ENCODE measurements around the gene WASF2. TPM values are rescaled to one million over a fixed set of nuclear protein-coding genes. Genes with fewer than 3 reads are reported as not detected.

WASF2 gene
- total RNA-seq, 2 experiments from 2014 or later = 139 to 148 TPM

- DNase-seq (no peak), ATAC-seq (ENCODE audit: low read depth) (peak; percentile 79)
- H3K9me3 Mint-ChIP-seq = no peaks in the 10 kb centered on the region
- peak overlapping the region; percentile 66 for H3K4me3 Mint-ChIP-seq
- no peaks in the 10 kb centered on the region for H3K27me3 Mint-ChIP-seq
- POLR2A ChIA-PET = interaction anchor here (0.7 to 1.5 kb wide), 4 partner anchors 59 to 276 kb away, joined by 3 to 6 read pairs (median 4); partner anchors contain the start of genes SLC9A1 and WASF2
- peaks cover 19% of the 10 kb centered on the region for H3K36me3 Mint-ChIP-seq
- H3K27ac Mint-ChIP-seq = peak overlapping the region; percentile 77
- peaks cover 44% of the 10 kb centered on the region for H3K4me1 Mint-ChIP-seq
Observed at GRCh38 chr1:27430903-27431600, 58.9 kb downstream of the WASF2 start.

DNA sequence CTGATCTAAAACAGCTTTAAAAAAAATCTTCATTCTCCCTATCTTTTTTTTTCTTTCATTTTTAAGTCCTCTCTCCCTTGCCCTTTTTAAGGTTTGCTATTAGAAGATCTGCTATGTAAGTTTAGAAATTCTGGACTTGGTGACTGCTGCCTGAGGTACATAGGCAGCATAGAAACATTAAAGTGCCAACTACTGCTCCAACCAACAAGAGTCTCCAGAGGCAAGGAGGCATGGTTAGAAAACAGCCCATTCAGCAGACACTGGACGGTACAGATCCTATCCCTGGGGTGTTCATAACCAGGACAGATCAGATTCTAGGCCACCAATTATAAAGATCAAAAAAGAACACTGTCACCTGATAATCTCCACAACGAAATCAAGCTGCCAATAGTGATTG is 60.9 kb downstream of the WASF2 start:
- DNase-seq = no peak
- POLR2A ChIA-PET = interaction anchor here (0.6 to 2.1 kb wide), 7 partner anchors 10 to 1075 kb away, joined by 3 to 8 read pairs (median 4); partner anchors contain the start of genes IFI6 and WASF2

DNA sequence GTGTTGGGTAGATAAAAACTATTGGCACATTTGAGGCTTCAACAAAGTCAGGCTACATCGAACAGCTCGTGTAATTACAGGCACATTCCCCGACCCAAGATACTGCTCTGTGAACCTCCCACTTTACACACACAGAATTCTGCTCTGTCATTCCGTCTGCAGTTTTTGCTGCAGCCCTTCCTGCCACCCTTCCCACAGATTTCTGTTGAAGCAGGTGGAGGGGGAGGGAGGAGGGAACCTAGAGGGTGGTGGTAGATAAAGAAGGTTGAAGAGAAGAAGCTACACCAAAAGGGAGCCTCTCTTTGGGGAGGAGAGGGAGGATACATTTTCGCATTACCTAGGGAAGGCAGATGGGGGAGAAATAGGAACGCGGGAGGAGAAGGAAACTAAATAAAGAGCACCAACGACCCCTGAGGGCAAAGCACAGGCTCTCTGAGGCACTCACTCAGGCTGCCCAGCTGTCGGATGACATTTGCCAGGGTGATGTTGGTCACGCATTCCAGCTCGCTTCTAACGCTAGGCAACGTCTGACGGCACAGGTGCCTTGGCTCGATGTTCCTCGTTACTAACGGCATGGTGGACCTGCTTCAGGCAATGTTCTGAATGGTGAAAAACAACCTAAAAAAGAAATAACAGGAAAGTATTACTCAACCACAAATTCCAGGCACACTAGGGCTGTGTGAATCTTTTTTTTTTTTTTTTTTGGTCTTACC is 61.5 kb downstream of the WASF2 start:
- H3K4me1 Mint-ChIP-seq = peaks cover 40% of the 10 kb centered on the region
- no peaks in the 10 kb centered on the region for H3K27me3 Mint-ChIP-seq
- POLR2A ChIA-PET = interaction anchor here (0.6 to 2.1 kb wide), 7 partner anchors 10 to 1075 kb away, joined by 3 to 8 read pairs (median 4); partner anchors contain the start of genes IFI6 and WASF2
- peak overlapping the region; percentile 62 for H3K27ac Mint-ChIP-seq
- H3K4me3 Mint-ChIP-seq = peak overlapping the region; percentile 80
- ATAC-seq (ENCODE audit: low read depth) (no peak), DNase-seq (no peak)
- H3K9me3 Mint-ChIP-seq = no peaks in the 10 kb centered on the region
- peaks cover 20% of the 10 kb centered on the region for H3K36me3 Mint-ChIP-seq

More for the DNA sequence above, 60.9 kb downstream of the WASF2 start:
- Mint-ChIP-seq H3K9me3 (no peaks in the 10 kb centered on the region), H3K27me3 (no peaks in the 10 kb centered on the region), H3K4me3 (peak overlapping the region; percentile 80), H3K27ac (peak overlapping the region; percentile 62), H3K36me3 (peaks cover 23% of the 10 kb centered on the region), H3K4me1 (peaks cover 39% of the 10 kb centered on the region)
- ATAC-seq (ENCODE audit: low read depth) = no peak

GRCh38 chr1:27427816-27428315 is 62.1 kb downstream of the WASF2 start:
- no peak for ATAC-seq (ENCODE audit: low read depth)
- Mint-ChIP-seq H3K36me3 (peaks cover 18% of the 10 kb centered on the region), H3K27ac (peak overlapping the region; percentile 62), H3K27me3 (no peaks in the 10 kb centered on the region), H3K4me3 (peak overlapping the region; percentile 80), H3K9me3 (no peaks in the 10 kb centered on the region), H3K4me1 (peaks cover 38% of the 10 kb centered on the region)
- POLR2A ChIA-PET = interaction anchor here (0.6 to 2.1 kb wide), 3 partner anchors 96 to 1096 kb away, joined by 5 to 8 read pairs (median 5); no protein-coding TSS in a partner anchor
- DNase-seq = no peak

DNA sequence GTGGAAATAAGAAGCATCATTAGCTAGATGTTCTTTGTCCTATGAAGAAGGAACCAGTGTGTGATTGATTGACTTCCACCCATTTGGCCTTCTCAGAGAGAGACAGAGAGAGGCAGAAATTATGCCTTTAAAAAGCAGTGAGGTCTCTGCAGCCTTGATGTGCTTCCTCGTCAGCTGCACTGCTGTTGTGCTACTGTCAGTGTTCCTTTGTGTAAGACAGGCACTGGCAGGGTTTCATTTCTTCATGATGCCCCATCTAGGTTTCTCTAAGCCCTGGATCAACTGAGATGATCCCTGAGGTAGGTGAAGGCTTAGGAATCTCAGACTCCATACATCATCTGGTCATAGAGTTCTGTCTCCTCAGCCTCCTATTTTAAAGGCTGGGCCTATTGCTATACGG is 62.6 kb downstream of the WASF2 start:
- POLR2A ChIA-PET = interaction anchor here (0.6 to 2.1 kb wide), 3 partner anchors 97 to 1095 kb away, joined by 5 to 8 read pairs (median 5); no protein-coding TSS in a partner anchor
- no peak overlapping the region for H3K27ac Mint-ChIP-seq
- ATAC-seq (ENCODE audit: low read depth) (no peak), DNase-seq (no peak)
- peaks cover 18% of the 10 kb centered on the region for H3K36me3 Mint-ChIP-seq
- no peaks in the 10 kb centered on the region for H3K9me3 Mint-ChIP-seq
- H3K4me1 Mint-ChIP-seq = peaks cover 42% of the 10 kb centered on the region
- no peak overlapping the region for H3K4me3 Mint-ChIP-seq
- H3K27me3 Mint-ChIP-seq = no peaks in the 10 kb centered on the region

GRCh38 chr1:27423709-27424108 is 66.3 kb downstream of the WASF2 start:
- H3K4me3 Mint-ChIP-seq = no peak overlapping the region
- no peaks in the 10 kb centered on the region for H3K27me3 Mint-ChIP-seq
- H3K9me3 Mint-ChIP-seq = no peaks in the 10 kb centered on the region
- peaks cover 28% of the 10 kb centered on the region for H3K4me1 Mint-ChIP-seq
- peaks cover 20% of the 10 kb centered on the region for H3K36me3 Mint-ChIP-seq
- ATAC-seq (ENCODE audit: low read depth) = no peak
- POLR2A ChIA-PET = interaction anchor here (0.7 kb wide), 1 partner anchor 287 kb away, joined by 3 read pairs; no protein-coding TSS in a partner anchor
- H3K27ac Mint-ChIP-seq = no peak overlapping the region
- DNase-seq = no peak

- no peaks in the 10 kb centered on the region for H3K9me3 Mint-ChIP-seq
- H3K27me3 Mint-ChIP-seq = no peaks in the 10 kb centered on the region
- peaks cover 24% of the 10 kb centered on the region for H3K4me1 Mint-ChIP-seq
- peaks cover 32% of the 10 kb centered on the region for H3K36me3 Mint-ChIP-seq
- peak; percentile 40 for ATAC-seq (ENCODE audit: low read depth)
- peak overlapping the region; percentile 54 for H3K27ac Mint-ChIP-seq
- H3K4me3 Mint-ChIP-seq = peak overlapping the region; percentile 8
- POLR2A ChIA-PET = interaction anchor here (0.6 to 1.7 kb wide), 2 partner anchors 11 to 92 kb away, joined by 3 read pairs; no protein-coding TSS in a partner anchor
- no peak for DNase-seq
Observed at GRCh38 chr1:27418326-27419185, 71.4 kb downstream of the WASF2 start.

DNA sequence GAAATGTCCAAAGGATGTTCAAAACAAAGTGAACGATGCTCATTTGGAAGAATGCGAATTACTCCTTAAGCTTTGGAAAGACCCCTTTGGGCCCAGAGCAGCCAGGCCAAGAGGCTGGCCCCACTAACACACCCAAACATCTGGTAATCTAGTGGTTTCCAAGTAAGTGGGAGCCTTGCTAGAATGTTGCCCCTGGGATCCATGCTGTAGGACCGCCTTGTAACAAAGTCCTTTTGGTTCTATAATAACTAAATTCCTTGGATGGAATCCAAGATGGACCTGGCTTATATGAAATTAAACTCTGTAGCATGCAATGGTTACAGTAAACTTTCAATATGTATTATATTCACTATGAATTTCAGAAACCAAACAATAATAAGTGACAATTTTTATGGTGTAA is 72.3 kb downstream of the WASF2 start:
- no peaks in the 10 kb centered on the region for H3K9me3 Mint-ChIP-seq
- peaks cover 22% of the 10 kb centered on the region for H3K4me1 Mint-ChIP-seq
- H3K4me3 Mint-ChIP-seq = no peak overlapping the region
- no peaks in the 10 kb centered on the region for H3K27me3 Mint-ChIP-seq
- POLR2A ChIA-PET = interaction anchor here (1.7 kb wide), 1 partner anchor 12 kb away, joined by 3 read pairs; no protein-coding TSS in a partner anchor
- no peak overlapping the region for H3K27ac Mint-ChIP-seq
- no peak for ATAC-seq (ENCODE audit: low read depth)
- peaks cover 37% of the 10 kb centered on the region for H3K36me3 Mint-ChIP-seq
- DNase-seq = no peak

- Mint-ChIP-seq H3K4me1 (peaks cover 14% of the 10 kb centered on the region), H3K9me3 (no peaks in the 10 kb centered on the region), H3K4me3 (no peak overlapping the region), H3K36me3 (peaks cover 39% of the 10 kb centered on the region), H3K27ac (no peak overlapping the region), H3K27me3 (no peaks in the 10 kb centered on the region)
- DNase-seq (no peak), ATAC-seq (ENCODE audit: low read depth) (peak; percentile 71)
- POLR2A ChIA-PET = interaction anchor here (0.9 to 1.5 kb wide), 5 partner anchors 20 to 109 kb away, joined by 3 to 6 read pairs (median 4); partner anchors contain the start of gene WASF2
Observed at GRCh38 chr1:27416387-27417111, 73.4 kb downstream of the WASF2 start.

DNA sequence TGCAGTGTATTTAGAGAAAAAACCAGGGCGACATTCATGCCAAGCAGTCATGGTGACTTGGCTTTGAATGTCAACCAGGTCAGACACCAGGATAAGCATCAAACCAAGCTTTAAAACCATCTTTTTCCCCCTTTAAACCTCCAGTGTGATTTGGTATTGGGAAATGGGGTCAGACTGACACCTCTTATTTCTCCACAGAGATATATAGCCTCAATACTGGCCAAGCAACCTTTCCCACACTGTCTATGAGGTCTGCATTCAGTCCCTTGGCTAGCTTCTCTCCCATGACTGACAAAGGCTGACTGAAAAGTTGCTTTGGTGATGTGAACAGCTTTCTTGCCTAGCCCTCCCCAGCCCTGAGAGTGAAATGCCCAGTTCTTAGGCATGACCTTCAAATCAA is 75.9 kb downstream of the WASF2 start:
- no peaks in the 10 kb centered on the region for H3K9me3 Mint-ChIP-seq
- no peak for ATAC-seq (ENCODE audit: low read depth)

GRCh38 chr1:27413004-27413403 is 77.0 kb downstream of the WASF2 start:
- H3K36me3 Mint-ChIP-seq = peaks cover 47% of the 10 kb centered on the region
- no peaks in the 10 kb centered on the region for H3K9me3 Mint-ChIP-seq
- POLR2A ChIA-PET = interaction anchor here (1.2 kb wide), 1 partner anchor 195 kb away, joined by 3 read pairs; no protein-coding TSS in a partner anchor
- H3K27ac Mint-ChIP-seq = no peak overlapping the region
- DNase-seq (no peak), ATAC-seq (ENCODE audit: low read depth) (no peak)
- H3K27me3 Mint-ChIP-seq = no peaks in the 10 kb centered on the region
- H3K4me1 Mint-ChIP-seq = peaks cover 7% of the 10 kb centered on the region
- H3K4me3 Mint-ChIP-seq = no peak overlapping the region

More for the DNA sequence above, 75.9 kb downstream of the WASF2 start:
- Mint-ChIP-seq H3K27me3 (no peaks in the 10 kb centered on the region), H3K27ac (no peak overlapping the region), H3K4me1 (peaks cover 11% of the 10 kb centered on the region), H3K4me3 (no peak overlapping the region), H3K36me3 (peaks cover 47% of the 10 kb centered on the region)
- DNase-seq = no peak
- POLR2A ChIA-PET = interaction anchor here (1.2 kb wide), 1 partner anchor 194 kb away, joined by 3 read pairs; no protein-coding TSS in a partner anchor

GRCh38 chr1:27412502-27412901 is 77.5 kb downstream of the WASF2 start:
- Mint-ChIP-seq H3K4me1 (peaks cover 7% of the 10 kb centered on the region), H3K36me3 (peaks cover 48% of the 10 kb centered on the region), H3K27ac (no peak overlapping the region), H3K4me3 (no peak overlapping the region), H3K27me3 (no peaks in the 10 kb centered on the region), H3K9me3 (no peaks in the 10 kb centered on the region)
- POLR2A ChIA-PET = no interaction called here
- ATAC-seq (ENCODE audit: low read depth) (no peak), DNase-seq (no peak)

Measured in activated naive CD8-positive, alpha-beta T cell treated with anti-CD3 and anti-CD28 coated beads, Interleukin-2, amount 10 ng/mL, durations not matched to agents 7 days and 5 days (primary cell).